HG03575 (cell line): ENCODE measurements around the gene FANCG.

Source experiments
- ATAC-seq: cut with Tn5 transposase; IDR thresholded peaks from one replicate; pipeline ENCODE4 v1.9.1; 2021; ENCODE audit not compliant: unreplicated experiment, insufficient number of reproducible peaks, low FRiP score; ENCODE audit errors: extremely low read depth

Gene FANCG

DNA sequence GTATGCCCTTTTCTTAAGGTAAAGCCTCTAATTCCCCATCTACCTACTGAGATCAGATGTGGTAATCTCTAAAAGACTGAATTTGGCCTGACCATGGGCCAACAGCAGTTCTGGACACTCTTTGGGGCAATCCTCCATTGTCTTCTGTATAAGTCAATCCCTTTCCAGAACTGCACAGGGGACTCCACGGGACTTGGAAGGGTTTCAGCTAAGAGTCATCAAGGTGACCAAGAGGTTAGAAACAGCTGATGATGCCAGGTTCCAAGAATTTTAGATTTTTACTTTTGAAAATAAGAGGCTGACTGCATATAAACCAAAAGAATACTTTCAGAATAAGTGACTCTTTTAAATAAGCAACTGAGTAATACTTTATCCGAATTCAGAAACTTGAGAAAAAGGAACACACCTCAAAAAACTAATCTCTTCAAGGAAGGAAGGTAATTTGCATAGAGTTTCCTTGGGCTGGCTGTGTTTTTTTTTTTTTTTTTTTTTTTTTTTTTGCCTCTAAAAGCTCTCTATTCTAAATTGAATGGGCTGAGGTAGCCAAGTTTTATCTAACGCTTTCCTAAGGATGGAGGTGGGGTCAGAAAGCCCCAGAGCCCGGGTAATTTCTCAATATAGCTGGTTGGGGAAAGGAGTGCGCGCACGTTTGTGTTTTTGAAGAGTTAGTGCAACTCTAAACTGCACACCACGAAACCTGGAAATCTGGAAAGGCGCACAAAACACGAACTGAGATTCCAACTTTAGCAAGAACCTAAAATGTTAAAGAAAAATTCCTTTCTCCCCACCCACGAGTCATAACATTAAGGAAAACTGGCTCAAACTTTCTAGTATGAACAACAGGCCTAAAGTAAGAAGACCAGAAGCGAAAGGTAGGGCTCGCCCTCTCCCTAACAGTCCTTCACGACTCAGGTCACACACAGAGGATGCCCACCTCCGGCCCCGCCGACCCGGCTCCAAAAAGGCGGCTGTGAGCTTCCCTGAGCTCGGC, 8.6 kb downstream of the FANCG start:
- ATAC-seq: no peak

DNA sequence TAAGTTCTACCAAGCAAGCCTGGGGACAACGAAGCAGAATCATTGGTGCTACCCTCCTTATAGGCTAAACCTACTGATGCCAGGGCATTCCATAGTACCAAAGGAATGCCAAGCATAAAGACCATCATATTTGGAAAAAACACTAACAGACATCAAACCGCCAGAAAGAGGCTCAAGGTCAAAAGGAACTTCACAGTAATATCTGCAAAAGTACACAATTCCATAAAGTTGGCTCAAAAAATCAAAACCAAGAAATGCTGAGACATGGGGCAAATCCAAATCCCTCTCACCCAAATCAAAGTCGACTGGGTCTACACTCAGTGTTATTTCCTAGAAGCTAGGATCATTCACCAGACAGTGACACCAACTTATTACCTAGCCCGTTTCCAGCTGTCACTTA, 10.7 kb downstream of the FANCG start:
- ATAC-seq: no peak

DNA sequence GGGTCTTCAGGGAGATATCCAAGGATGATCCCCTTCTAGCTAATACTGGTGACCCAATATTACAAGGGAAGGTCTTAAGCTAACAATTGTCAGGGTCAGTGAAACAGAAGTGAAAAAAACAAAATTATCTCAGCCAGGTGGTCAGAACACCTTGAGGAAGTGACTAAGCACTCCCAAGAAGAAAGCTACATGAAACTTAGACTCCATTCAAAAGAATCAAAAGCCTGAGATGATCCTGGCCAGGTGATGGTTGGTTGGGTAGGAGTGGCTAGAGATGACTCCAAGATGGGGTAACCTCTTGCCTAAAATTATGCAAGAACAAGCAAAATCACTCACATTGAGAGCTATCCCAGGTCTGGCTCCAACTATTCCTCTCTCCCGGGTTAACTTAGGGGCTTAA, 12.7 kb downstream of the FANCG start:
- no peak for ATAC-seq

- ATAC-seq: no peak
These were observed 19.1 kb downstream of the FANCG start for GRCh38 chr9:35060548-35061207.

DNA sequence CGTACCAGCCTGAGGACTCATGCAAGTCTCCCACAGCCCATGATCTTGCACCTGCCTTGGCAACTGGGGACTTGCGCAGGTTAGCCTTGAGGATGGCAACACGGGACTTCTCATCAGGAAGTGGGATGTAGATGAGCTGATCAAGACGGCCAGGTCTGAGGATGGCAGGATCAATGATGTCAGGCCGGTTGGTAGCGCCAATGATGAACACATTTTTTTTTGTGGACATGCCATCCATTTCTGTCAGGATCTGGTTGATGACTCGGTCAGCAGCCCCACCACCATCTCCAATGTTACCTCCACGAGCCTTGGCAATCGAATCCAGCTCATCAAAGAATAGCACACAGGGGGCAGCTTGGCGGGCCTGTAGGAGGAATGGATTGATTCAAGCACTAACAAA, 20.3 kb downstream of the FANCG start:
- ATAC-seq: no peak

- ATAC-seq: no peak
These were observed 22.5 kb downstream of the FANCG start for GRCh38 chr9:35057271-35057620.

DNA sequence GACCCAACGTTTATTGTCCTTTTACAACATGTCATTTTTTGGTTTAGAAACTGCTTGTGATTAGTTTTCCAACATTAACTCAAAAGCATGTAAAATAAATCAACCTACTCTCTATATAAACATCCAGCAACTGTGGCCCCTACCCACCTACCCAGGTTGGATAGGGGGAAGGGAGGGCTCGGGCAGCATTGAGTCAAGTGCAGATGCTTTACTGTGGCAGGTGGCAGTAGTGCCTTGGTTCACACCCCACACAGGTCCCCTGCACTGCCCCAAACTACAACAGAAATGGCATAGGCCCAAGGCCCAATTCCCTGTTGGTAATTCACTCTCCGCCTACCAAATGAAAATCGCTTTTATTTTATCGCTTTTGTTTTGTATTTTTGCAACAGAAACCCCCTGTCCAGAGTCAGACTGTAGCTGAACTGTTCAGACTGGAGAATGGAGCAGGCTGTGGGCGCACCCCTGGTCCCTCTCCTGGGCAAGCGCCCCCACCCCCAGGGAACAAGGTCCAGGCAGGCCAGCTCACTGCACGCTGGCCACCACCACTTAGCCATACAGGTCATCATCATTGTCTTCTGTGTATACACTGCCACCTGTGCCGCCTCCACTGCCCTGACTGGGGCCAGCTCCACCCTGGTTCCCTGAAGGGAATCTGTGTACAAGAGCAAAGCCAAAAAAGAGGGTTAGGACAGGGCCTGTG, 23.0 kb downstream of the FANCG start:
- ATAC-seq: no peak

- no peak for ATAC-seq
These were observed 24.7 kb downstream of the FANCG start for GRCh38 chr9:35054871-35055644.

- ATAC-seq: no peak
These were observed 25.4 kb downstream of the FANCG start for GRCh38 chr9:35054185-35054835.

- ATAC-seq: no peak
These were observed 28.4 kb downstream of the FANCG start for GRCh38 chr9:35051069-35051967.

DNA sequence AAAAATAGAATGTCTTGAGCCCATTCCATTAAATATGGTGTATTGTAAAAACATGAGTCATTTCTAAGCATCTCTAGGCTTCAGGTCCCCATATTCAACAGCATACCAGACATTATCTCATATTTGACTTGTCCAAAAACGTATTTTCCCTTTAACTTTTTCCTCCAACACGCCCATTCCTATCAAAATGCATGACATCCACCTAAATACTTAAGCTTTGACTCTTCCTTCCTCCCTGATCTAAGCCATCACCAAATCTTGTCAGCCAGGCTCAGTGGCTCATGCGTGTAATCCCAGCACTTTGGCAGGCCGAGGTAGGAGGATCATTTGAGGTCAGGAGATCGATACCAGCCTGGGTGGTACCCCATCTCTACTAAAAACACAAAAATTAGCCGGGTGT, 31.2 kb downstream of the FANCG start:
- no peak for ATAC-seq

- ATAC-seq: no peak
These were observed 35.7 kb downstream of the FANCG start for GRCh38 chr9:35044071-35044470.

DNA sequence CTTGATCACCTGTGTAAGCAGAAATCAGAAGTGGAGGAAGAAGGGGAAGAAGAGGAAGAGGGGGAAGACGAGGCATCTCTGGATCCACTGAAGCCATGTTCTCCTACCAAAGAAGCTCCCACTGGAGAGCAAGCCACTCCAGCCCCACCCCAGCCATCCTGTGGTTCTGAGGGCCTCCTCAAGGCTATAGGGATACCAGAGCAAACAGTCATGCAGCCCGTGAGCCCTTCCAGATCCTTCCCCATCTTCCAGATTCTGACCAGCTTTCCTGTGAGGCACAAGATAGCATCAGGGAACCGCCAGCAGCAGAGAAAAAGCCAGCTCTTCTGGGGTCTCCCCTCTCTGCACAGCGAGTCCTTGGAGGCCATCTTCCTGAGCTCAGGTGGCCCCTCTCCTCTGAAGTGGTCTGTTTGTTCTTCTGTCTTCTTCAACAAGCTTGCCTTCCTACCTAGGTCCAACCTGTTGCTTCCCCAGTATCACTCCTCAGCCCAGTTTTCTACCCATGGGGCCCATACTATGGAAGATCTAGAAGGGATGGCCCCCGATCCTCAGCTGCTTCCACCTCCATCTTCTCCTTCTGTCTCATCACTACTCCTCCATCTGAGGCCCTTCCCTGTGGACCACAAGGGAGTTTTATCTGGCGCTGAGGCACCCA, 36.7 kb downstream of the FANCG start:
- no peak for ATAC-seq

DNA sequence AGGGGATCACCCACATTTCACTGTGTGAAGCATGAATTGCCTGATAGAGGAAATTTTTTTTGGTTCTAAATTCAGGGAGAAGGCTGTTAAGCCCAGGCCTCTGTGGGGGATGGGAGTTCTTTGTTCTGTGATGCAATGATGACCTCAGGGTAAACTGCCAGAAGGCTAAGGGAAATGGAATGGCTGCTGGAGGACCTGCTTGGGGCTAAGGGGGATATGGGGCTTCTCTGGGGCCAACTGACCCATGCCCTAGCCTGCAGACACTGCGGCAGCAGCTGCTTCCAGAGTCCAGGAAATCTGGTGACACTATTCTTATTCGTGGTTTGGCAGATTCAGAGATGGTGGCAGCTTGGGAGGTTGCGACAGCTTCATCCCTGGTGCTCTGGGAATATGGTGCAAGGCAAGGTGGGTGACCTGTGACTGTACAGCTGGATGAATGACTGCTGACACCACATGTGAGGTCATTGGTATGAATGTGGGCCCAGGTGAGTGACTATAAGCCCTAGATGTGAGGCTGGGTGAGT, 37.6 kb downstream of the FANCG start:
- ATAC-seq: no peak

DNA sequence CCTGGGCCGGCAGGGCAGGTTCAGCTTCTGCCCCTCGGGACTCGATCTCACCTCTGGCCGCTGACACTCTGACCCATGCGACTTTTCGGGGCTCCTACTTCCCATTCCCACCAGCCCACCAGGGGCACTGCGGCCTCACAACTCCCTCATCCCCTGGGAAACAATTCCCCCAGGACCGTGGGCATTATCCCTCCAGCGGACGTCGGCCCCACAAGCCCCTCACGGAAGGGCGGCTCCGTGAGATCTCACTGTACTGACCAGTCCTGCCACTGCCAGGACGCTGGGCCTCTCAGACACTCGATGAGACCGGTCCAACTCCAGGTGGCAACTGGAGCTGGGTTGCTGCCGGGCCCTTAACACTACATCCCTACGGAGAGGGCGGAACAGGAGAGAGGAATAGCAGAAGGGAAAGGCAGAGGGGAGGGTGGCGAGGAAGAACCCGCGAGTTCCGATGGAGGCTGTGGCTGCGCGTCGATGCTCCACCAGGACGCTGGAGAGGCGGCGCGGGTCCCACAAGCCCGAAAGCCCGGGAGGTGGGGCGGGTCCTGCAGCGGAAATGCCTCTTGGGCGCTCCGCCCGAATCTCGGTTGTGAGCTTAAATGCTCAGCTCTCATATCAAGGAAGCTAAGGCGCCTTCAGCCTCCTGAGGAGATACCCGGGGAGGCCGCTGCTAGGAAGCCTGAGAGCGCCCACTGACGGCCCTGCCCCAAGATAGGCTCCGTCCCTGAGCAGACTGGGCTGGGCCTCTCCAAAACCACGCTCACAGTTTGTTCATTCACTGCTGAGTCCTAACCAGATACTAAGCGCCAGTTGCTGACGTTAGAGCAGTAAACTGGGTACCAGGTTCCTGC, 43.7 kb downstream of the FANCG start:
- ATAC-seq: no peak

DNA sequence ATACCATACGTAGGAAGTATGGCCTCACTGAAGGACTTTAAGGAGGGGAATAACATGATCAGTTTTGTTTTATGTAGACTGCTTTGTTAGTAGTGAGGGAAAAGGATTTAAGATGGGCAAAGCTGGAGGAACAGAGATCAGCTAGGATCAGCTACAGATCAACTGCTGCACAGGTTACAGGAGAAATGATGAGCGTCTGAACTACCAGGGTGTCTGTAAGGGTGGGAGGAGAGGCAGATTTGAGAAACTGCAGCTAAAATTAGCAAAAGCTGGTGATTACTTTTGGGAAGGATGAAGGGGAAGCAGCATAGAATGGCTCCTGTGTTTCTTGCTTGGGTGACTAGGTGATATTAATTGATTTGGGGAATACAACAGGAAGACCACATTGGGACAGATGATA, 46.6 kb downstream of the FANCG start:
- no peak for ATAC-seq
